HepG2 (cell line): ENCODE data around the gene MEX3A. TPM values are rescaled to one million over a fixed set of nuclear protein-coding genes. Genes with fewer than 3 reads are reported as not detected.

ENCODE experiments used
- ARNT ChIP-seq: fragments of 450-650 bp; IDR thresholded peaks from 2 replicates; pipeline ENCODE4 v1.6.1; 2017
- CBX2 ChIP-seq, 2 experiments: fragments of 200-600 bp in 1 of 2; sonication (generic); formaldehyde crosslinking in 1 of 2; IDR thresholded peaks; 2 replicates each; pipeline versions ENCODE4 v1.7.0 to v1.8.1; 2018 to 2022; ENCODE audit warnings: low read depth in 2 of 2, low read length in 1 of 2, mild to moderate bottlenecking in 1 of 2, missing genetic modification reagents in 1 of 2
- CEBPB ChIP-seq: IDR thresholded peaks from 2 replicates; pipeline ENCODE4 v1.6.1; 2011; ENCODE audit warnings: low read depth, low read length, improper control_type of control experiment, borderline replicate concordance
- EHMT2 ChIP-seq: fragments of 200-600 bp; sonication (generic); IDR thresholded peaks from 2 replicates; pipeline ENCODE4 v1.7.0; 2017; ENCODE audit warnings: antibody characterized with exemption, low read depth, low read length, borderline replicate concordance
- GATAD2A ChIP-seq: IDR thresholded peaks from 2 replicates; pipeline ENCODE4 v1.6.1; 2016
- NFYB ChIP-seq: sonication (generic); formaldehyde crosslinking; IDR thresholded peaks from 2 replicates; pipeline ENCODE4 v1.4.0; 2020; ENCODE audit warnings: missing genetic modification reagents
- RFX3 ChIP-seq: IDR thresholded peaks from 2 replicates; pipeline ENCODE4 v1.6.1; 2016; ENCODE audit warnings: missing biosample characterization, missing genetic modification reagents
- RORA ChIP-seq: sonication (generic); formaldehyde crosslinking; IDR thresholded peaks from 2 replicates; pipeline ENCODE4 v1.5.0; 2020; ENCODE audit warnings: mild to moderate bottlenecking, missing genetic modification reagents, moderate library complexity
- TEAD3 ChIP-seq: optimal IDR thresholded peaks from 2 replicates; pipeline ENCODE3; 2016; ENCODE audit warnings: borderline replicate concordance
- THAP7 ChIP-seq: sonication (generic); formaldehyde crosslinking; IDR thresholded peaks from 2 replicates; pipeline ENCODE4 v1.8.1; 2023; ENCODE audit warnings: mild to moderate bottlenecking, missing genetic modification reagents
- ZMYM4 ChIP-seq: sonication (generic); formaldehyde crosslinking; IDR thresholded peaks from 2 replicates; pipeline ENCODE4 v1.8.1; 2023; ENCODE audit warnings: mild to moderate bottlenecking, missing genetic modification reagents
- ZNF543 ChIP-seq: sonication (generic); formaldehyde crosslinking; IDR thresholded peaks from 2 replicates; pipeline ENCODE4 v1.4.0; 2020; ENCODE audit warnings: mild to moderate bottlenecking, missing genetic modification reagents
- ZNF562 ChIP-seq: sonication (generic); formaldehyde crosslinking; IDR thresholded peaks from 2 replicates; pipeline ENCODE4 v1.8.0; 2022; ENCODE audit warnings: missing genetic modification reagents, borderline replicate concordance
- ZNF607 ChIP-seq: sonication (generic); formaldehyde crosslinking; IDR thresholded peaks from 2 replicates; pipeline ENCODE4 v1.5.1; 2020; ENCODE audit warnings: missing genetic modification reagents, mild to moderate bottlenecking, borderline replicate concordance
- polyA plus RNA-seq, 8 experiments: library from polyadenylated mRNA; depleted of rRNA in 3 of 8; stranded (reverse) in 7 of 8; unstranded in 1 of 8; fragments of >200 nt; fragmentation: Illumina TruSeq in 4 of 8; extraction: Trizol in 4 of 8; gene quantifications; 2 replicates each; pipeline versions ENCODE4 v1.2.1 to v1.2.3, GENCODE V29; 2011 to 2016; ENCODE audit warnings: low read depth in 4 of 8, missing spikeins in 1 of 8, mixed read lengths in 1 of 8; ENCODE audit not compliant: insufficient read depth in 1 of 8
- total RNA-seq, 5 experiments: library from RNA; depleted of rRNA; stranded (reverse); fragments of >200 nt; fragmentation: Illumina TruSeq; extraction: Trizol; gene quantifications; 2 replicates each; pipeline ENCODE4 v1.2.3, GENCODE V29; 2016; ENCODE audit warnings: low read depth in 1 of 5
- TF ChIP-seq, protein P1 (sequence below): sonication (generic); formaldehyde crosslinking; IDR thresholded peaks from 2 replicates; pipeline ENCODE4 v1.8.0; 2022; ENCODE audit warnings: mild to moderate bottlenecking, missing genetic modification reagents, moderate library complexity
- TF ChIP-seq, protein P2 (sequence below): sonication (generic); formaldehyde crosslinking; IDR thresholded peaks from 2 replicates; pipeline ENCODE4 v1.4.0; 2020; ENCODE audit warnings: low read depth, mild to moderate bottlenecking, missing genetic modification reagents
- TF ChIP-seq, protein P3 (sequence below): sonication (generic); formaldehyde crosslinking; IDR thresholded peaks from 2 replicates; pipeline ENCODE4 v1.4.0; 2020; ENCODE audit warnings: mild to moderate bottlenecking, low read depth, missing genetic modification reagents
- TF ChIP-seq, protein P4 (sequence below): fragments of 450-650 bp; IDR thresholded peaks from 2 replicates; pipeline ENCODE4 v1.6.1; 2017
- TF ChIP-seq, protein P5 (sequence below): sonication (generic); formaldehyde crosslinking; IDR thresholded peaks from 2 replicates; pipeline ENCODE4 v1.4.0; 2020; ENCODE audit warnings: missing genetic modification reagents, borderline replicate concordance

MEX3A gene
- total and polyA plus RNA-seq, 2 of the 13 experiments (the other 11 are each of a cell fraction or from before 2014, with no cell fraction given), result 7.6 to 9.1 TPM

- TF ChIP-seq, protein P1, sequence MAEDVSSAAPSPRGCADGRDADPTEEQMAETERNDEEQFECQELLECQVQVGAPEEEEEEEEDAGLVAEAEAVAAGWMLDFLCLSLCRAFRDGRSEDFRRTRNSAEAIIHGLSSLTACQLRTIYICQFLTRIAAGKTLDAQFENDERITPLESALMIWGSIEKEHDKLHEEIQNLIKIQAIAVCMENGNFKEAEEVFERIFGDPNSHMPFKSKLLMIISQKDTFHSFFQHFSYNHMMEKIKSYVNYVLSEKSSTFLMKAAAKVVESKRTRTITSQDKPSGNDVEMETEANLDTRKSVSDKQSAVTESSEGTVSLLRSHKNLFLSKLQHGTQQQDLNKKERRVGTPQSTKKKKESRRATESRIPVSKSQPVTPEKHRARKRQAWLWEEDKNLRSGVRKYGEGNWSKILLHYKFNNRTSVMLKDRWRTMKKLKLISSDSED, result no peak
- TF ChIP-seq RFX3 (CRISPR knock-in tag) (no peak), ZNF562 (no peak), ZNF543 (CRISPR knock-in tag) (no peak; the same call in 1 of the 2 replicates), ZNF607 (CRISPR knock-in tag) (no peak), GATAD2A (CRISPR knock-in tag) (peak; percentile 27), CEBPB (no peak), ZMYM4 (peak; percentile 28; the same call in 1 of the 2 replicates), THAP7 (CRISPR knock-in tag) (no peak), NFYB (CRISPR knock-in tag) (peak; percentile 53), EHMT2 (no peak), ARNT (no peak), RORA (CRISPR knock-in tag) (no peak), CBX2 (IDR thresholded peaks at IDR 0.05; ENCODE audit: low read depth, low read length) (no peak), CBX2 (CRISPR knock-in tag; IDR thresholded peaks at IDR 0.05; ENCODE audit: low read depth) (no peak), TEAD3 (CRISPR knock-in tag) (no peak)
- TF ChIP-seq, protein P2, sequence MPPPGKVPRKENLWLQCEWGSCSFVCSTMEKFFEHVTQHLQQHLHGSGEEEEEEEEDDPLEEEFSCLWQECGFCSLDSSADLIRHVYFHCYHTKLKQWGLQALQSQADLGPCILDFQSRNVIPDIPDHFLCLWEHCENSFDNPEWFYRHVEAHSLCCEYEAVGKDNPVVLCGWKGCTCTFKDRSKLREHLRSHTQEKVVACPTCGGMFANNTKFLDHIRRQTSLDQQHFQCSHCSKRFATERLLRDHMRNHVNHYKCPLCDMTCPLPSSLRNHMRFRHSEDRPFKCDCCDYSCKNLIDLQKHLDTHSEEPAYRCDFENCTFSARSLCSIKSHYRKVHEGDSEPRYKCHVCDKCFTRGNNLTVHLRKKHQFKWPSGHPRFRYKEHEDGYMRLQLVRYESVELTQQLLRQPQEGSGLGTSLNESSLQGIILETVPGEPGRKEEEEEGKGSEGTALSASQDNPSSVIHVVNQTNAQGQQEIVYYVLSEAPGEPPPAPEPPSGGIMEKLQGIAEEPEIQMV (CRISPR knock-in tag), result no peak
- TF ChIP-seq, protein P3, sequence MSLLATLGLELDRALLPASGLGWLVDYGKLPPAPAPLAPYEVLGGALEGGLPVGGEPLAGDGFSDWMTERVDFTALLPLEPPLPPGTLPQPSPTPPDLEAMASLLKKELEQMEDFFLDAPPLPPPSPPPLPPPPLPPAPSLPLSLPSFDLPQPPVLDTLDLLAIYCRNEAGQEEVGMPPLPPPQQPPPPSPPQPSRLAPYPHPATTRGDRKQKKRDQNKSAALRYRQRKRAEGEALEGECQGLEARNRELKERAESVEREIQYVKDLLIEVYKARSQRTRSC (CRISPR knock-in tag), result no peak
- TF ChIP-seq, protein P4, sequence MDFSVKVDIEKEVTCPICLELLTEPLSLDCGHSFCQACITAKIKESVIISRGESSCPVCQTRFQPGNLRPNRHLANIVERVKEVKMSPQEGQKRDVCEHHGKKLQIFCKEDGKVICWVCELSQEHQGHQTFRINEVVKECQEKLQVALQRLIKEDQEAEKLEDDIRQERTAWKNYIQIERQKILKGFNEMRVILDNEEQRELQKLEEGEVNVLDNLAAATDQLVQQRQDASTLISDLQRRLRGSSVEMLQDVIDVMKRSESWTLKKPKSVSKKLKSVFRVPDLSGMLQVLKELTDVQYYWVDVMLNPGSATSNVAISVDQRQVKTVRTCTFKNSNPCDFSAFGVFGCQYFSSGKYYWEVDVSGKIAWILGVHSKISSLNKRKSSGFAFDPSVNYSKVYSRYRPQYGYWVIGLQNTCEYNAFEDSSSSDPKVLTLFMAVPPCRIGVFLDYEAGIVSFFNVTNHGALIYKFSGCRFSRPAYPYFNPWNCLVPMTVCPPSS, result no peak
- TF ChIP-seq, protein P5, sequence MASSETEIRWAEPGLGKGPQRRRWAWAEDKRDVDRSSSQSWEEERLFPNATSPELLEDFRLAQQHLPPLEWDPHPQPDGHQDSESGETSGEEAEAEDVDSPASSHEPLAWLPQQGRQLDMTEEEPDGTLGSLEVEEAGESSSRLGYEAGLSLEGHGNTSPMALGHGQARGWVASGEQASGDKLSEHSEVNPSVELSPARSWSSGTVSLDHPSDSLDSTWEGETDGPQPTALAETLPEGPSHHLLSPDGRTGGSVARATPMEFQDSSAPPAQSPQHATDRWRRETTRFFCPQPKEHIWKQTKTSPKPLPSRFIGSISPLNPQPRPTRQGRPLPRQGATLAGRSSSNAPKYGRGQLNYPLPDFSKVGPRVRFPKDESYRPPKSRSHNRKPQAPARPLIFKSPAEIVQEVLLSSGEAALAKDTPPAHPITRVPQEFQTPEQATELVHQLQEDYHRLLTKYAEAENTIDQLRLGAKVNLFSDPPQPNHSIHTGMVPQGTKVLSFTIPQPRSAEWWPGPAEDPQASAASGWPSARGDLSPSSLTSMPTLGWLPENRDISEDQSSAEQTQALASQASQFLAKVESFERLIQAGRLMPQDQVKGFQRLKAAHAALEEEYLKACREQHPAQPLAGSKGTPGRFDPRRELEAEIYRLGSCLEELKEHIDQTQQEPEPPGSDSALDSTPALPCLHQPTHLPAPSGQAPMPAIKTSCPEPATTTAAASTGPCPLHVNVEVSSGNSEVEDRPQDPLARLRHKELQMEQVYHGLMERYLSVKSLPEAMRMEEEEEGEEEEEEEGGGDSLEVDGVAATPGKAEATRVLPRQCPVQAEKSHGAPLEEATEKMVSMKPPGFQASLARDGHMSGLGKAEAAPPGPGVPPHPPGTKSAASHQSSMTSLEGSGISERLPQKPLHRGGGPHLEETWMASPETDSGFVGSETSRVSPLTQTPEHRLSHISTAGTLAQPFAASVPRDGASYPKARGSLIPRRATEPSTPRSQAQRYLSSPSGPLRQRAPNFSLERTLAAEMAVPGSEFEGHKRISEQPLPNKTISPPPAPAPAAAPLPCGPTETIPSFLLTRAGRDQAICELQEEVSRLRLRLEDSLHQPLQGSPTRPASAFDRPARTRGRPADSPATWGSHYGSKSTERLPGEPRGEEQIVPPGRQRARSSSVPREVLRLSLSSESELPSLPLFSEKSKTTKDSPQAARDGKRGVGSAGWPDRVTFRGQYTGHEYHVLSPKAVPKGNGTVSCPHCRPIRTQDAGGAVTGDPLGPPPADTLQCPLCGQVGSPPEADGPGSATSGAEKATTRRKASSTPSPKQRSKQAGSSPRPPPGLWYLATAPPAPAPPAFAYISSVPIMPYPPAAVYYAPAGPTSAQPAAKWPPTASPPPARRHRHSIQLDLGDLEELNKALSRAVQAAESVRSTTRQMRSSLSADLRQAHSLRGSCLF (CRISPR knock-in tag), result no peak
Measured at GRCh38 chr1:156114101-156114918, 32.0 kb upstream of the MEX3A start, which contains the start of gene LMNA (continued).
